Coronary artery (tissue), 2 donors: ENCODE measurements around the gene TAPBPL.
A peak's percentile ranks its signal among the peaks of the same experiment; 100 is the strongest.

ENCODE experiments used
- DNase-seq: peaks from one replicate; pipeline ENCODE4 v3.0.0-alpha.2; 2017; ENCODE audit warnings: low spot score
- H3K27ac ChIP-seq, 2 donors: fragments of 200-600 bp; sonication (generic); one replicate each; pipeline ENCODE4 v1.5.1; 2016 to 2019
- H3K4me3 ChIP-seq: fragments of 200-600 bp; sonication (generic); 2 replicates; pipeline ENCODE4 v1.5.1; 2016; ENCODE audit warnings: mild to moderate bottlenecking, moderate library complexity
- CTCF ChIP-seq: fragments of 200-600 bp; sonication (generic); IDR thresholded peaks from one replicate; pipeline ENCODE4 v1.5.1; 2019; ENCODE audit warnings: antibody characterized with exemption

TAPBPL gene

GRCh38 chr12:6451348-6452244 lies at the start of gene TAPBPL:
Gene TAPBPL, plus strand, starts transcription at chr12:6452042. Its CDS starts 207 bp downstream, at chr12:6452249.
- TF ChIP-seq CTCF = no peak

GRCh38 chr12:6404390-6404789 lies 47.5 kb upstream of the TAPBPL start:
- no peak for TF ChIP-seq CTCF
- no peak overlapping the region for H3K4me3 ChIP-seq
- H3K27ac ChIP-seq = no peak overlapping the region
- no peak for DNase-seq

More at GRCh38 chr12:6451348-6452244, at the start of gene TAPBPL:
- Histone ChIP-seq H3K4me3 (peak within 1 kb of the TSS; percentile 89), H3K27ac (peak within 1 kb of the TSS; percentile 78 to 97)
- DNase-seq = peak; percentile 94

GRCh38 chr12:6405963-6406362 lies 45.9 kb upstream of the TAPBPL start:
- no peak for TF ChIP-seq CTCF
- H3K4me3 ChIP-seq = no peak overlapping the region
- DNase-seq = no peak
- no peak overlapping the region for H3K27ac ChIP-seq

- TF ChIP-seq CTCF = no peak
- H3K4me3 ChIP-seq = no peak overlapping the region
- no peak overlapping the region for H3K27ac ChIP-seq
- DNase-seq = no peak
Measured at GRCh38 chr12:6407236-6407954, 44.4 kb upstream of the TAPBPL start.

- Histone ChIP-seq H3K27ac (peak overlapping the region in 1 of 2 donors; percentile 27), H3K4me3 (no peak overlapping the region)
- no peak for DNase-seq
- no peak for TF ChIP-seq CTCF
Measured at GRCh38 chr12:6416596-6416995, 35.2 kb upstream of the TAPBPL start.

- no peak overlapping the region for H3K4me3 ChIP-seq
- no peak for DNase-seq
- TF ChIP-seq CTCF = no peak
- H3K27ac ChIP-seq = no peak overlapping the region
Measured at GRCh38 chr12:6418796-6419195, 33.0 kb upstream of the TAPBPL start.
